Mucosa of descending colon (tissue), 3 donors: ENCODE data around the gene FGD3. TPM values are rescaled to one million over a fixed set of nuclear protein-coding genes. Genes with fewer than 3 reads are reported as not detected.

Source experiments
- ATAC-seq: fragments of 200-7000 bp; cut with Tn5 transposase; one replicate; pipeline ENCODE4 v1.9.1; 2020; ENCODE audit warnings: mild to moderate bottlenecking, moderate library complexity
- DNase-seq, 3 donors: peaks; one replicate each; pipeline ENCODE4 v3.0.0-alpha.2; 2020
- H3K36me3 ChIP-seq: fragments of 200-600 bp; one replicate; pipeline ENCODE4 v1.8.0; 2021; ENCODE audit warnings: low read depth, mild to moderate bottlenecking
- H3K4me1 ChIP-seq: fragments of 200-600 bp; one replicate; pipeline ENCODE4 v1.8.0; 2021; ENCODE audit warnings: low read depth, mild to moderate bottlenecking
- H3K4me3 ChIP-seq: fragments of 200-600 bp; one replicate; pipeline ENCODE4 v1.8.0; 2021; ENCODE audit warnings: mild to moderate bottlenecking
- H3K9me3 ChIP-seq: fragments of 200-600 bp; one replicate; pipeline ENCODE4 v1.8.0; 2021; ENCODE audit warnings: mild to moderate bottlenecking
- intact Hi-C, 2 donors: fragments of 100-400 bp; cut with DNase I in 1 of 2; cut with micrococcal nuclease in 1 of 2; formaldehyde crosslinking; loops; one replicate each; pipeline versions ENCODE4 v1.11.0 to v1.11.1; 2022; cut with DNase I, micrococcal nuclease
- total RNA-seq, 3 donors: library from RNA; stranded (reverse); fragmentation: NEBNext Ultra II Directional in 2 of 3; extraction: Animal tissue kit (Norgen Biotek cat#: 25700) in 2 of 3; gene quantifications; one replicate each; pipeline versions ENCODE4 v1.2.1 to v1.2.4, GENCODE V29; 2021 to 2023
- TF ChIP-seq, protein P1 (sequence below): fragments of 200-600 bp; IDR thresholded peaks from one replicate; pipeline ENCODE4 v1.8.0; 2022; ENCODE audit warnings: antibody characterized with exemption, mild to moderate bottlenecking
- donor health status: DM: no; HTN: no; CAD: no; lungs with moderate emphysema.
- donor health status: DM: no; HTN: no; CAD: no.
- donor health status: DM: no; HTN: yes; CAD: no.

FGD3 gene
- total RNA-seq, 3 donors from 2014 or later: 3.3 to 5.4 (median 5.3) TPM

DNA sequence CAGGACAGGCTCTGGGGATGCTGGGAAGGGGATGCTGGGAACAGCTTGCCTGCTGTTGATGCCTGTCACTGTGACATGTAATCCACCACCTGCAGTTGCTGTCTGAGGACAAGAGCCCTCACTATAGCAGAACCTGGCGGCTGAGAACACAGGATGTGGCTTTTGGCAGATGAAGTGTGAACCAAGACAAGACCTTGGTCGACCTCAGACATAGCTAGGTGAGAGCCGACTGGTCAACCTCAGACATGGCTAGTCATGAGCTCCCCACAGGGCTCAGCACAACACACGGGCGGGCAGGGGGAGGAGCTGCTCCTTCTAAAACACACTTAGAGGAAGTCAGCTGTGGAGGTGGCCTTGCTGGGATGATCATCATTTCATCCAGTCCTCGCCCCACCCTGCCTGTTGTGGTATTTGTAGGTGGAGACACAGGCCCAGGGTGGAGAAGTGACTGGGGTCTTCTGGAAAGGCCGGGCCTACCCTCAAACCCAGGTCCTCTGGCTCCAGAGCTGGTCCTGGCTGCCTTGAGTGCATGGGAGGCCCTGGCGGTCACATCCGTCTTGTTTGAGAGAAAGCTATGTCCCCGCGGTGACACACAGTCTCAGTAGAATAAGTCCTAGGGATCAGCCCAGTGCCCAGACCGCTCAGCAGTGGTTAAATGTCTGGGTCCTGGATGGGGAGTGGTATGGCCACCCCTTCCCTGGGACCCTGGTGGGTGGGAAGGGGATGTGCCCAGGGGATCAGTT, 117.2 kb downstream of the FGD3 start:
- TF ChIP-seq, protein P1, sequence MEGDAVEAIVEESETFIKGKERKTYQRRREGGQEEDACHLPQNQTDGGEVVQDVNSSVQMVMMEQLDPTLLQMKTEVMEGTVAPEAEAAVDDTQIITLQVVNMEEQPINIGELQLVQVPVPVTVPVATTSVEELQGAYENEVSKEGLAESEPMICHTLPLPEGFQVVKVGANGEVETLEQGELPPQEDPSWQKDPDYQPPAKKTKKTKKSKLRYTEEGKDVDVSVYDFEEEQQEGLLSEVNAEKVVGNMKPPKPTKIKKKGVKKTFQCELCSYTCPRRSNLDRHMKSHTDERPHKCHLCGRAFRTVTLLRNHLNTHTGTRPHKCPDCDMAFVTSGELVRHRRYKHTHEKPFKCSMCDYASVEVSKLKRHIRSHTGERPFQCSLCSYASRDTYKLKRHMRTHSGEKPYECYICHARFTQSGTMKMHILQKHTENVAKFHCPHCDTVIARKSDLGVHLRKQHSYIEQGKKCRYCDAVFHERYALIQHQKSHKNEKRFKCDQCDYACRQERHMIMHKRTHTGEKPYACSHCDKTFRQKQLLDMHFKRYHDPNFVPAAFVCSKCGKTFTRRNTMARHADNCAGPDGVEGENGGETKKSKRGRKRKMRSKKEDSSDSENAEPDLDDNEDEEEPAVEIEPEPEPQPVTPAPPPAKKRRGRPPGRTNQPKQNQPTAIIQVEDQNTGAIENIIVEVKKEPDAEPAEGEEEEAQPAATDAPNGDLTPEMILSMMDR: no peak
- DNase-seq: peak; percentile 61 to 86 (median 68)

DNA sequence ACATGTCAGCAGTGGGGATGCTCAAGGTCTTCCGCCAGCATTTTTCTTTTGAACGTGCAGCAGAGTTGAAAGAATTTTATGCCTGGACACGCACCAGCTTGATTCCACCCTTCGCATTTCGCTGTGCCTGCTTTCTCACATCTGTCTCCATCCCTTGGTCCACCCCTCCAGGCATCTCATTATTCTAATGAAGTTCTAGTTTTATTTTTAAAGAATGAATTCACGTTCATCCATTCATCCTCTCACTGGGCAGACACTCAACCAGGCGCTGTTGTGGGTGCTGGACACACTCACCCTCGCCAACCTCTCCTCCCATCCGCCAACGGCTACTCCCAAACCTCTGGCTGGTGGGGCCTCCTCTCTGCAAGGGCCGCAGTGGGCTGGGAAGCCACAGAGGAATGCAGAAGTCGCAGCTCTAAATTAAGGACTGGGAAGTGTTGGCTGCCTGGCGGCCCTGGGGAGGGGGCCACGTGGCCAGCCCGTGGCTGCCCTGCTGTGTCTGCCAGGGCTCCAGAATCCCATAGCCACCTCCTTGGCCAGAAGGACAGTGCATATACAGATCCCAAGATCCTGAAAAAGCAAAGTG, 117.9 kb downstream of the FGD3 start:
- Histone ChIP-seq H3K36me3 (no peaks in the 10 kb centered on the region), H3K4me1 (peaks cover 11% of the 10 kb centered on the region), H3K9me3 (no peaks in the 10 kb centered on the region), H3K4me3 (no peak overlapping the region)
- peak in 1 of 3 donors; percentile 51 for DNase-seq
- no peak for ATAC-seq
- intact Hi-C loops: no loop called here
- TF ChIP-seq, protein P1: no peak

More for the DNA sequence above, 117.2 kb downstream of the FGD3 start:
- no peak overlapping the region for H3K4me3 ChIP-seq
- intact Hi-C loops: no loop called here
- no peaks in the 10 kb centered on the region for H3K9me3 ChIP-seq
- peaks cover 18% of the 10 kb centered on the region for H3K4me1 ChIP-seq
- peak; percentile 80 for ATAC-seq
- H3K36me3 ChIP-seq: no peaks in the 10 kb centered on the region

DNA sequence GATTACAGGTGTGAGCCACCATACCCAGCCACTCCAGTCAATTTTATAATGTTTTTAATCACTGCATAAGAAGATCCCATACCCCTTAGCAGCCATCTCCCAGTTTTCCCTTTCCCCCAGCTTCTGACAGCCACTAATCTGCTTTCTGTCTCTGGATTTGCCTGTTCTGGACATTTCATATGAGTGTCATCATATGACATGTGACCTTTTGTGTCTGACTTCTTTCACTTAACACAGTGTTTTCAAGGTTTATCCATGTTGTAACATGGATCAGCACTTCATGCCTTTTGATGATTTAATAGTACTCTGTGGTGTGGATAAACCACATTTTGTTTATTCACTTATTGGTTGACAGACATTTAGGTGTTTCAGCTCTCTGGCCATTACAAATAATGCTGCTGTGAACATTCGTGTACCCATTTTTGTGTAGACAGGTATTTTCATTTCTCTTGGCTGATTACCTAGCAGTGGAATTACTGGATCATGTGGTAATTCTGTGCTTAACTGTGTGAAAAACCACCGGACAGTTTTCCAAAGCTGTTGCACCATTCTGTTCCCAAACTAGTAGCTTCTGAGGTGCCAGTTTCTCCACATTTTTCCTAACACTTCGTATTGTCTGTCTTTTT, 119.8 kb downstream of the FGD3 start:
- intact Hi-C loops: no loop called here
- Histone ChIP-seq H3K9me3 (no peaks in the 10 kb centered on the region), H3K36me3 (no peaks in the 10 kb centered on the region), H3K4me3 (no peak overlapping the region), H3K4me1 (peaks cover 5% of the 10 kb centered on the region)
- ATAC-seq (no peak), DNase-seq (no peak)
- TF ChIP-seq, protein P1: no peak

DNA sequence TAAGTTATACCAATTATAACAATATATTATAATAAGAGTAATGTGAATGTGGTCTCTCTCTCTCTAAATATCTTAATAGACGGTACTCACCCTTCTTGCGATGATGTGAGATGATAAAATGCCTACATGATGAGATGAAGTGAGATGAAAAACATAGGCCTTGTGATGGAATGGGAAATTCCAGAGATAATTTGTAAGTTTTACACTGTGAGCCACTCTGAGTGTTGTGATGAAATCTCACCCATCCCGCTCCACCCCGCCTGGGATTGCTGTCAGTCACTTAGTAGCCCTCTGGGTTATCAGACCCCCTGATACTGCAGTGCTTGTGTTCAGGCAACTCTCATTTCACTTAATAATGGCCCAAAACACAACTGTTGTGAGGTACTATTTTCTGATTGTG, 121.6 kb downstream of the FGD3 start:
- Histone ChIP-seq H3K36me3 (no peaks in the 10 kb centered on the region), H3K9me3 (no peaks in the 10 kb centered on the region), H3K4me1 (no peaks in the 10 kb centered on the region), H3K4me3 (no peak overlapping the region)
- TF ChIP-seq, protein P1: no peak
- intact Hi-C loops: no loop called here
- DNase-seq (no peak), ATAC-seq (no peak)

DNA sequence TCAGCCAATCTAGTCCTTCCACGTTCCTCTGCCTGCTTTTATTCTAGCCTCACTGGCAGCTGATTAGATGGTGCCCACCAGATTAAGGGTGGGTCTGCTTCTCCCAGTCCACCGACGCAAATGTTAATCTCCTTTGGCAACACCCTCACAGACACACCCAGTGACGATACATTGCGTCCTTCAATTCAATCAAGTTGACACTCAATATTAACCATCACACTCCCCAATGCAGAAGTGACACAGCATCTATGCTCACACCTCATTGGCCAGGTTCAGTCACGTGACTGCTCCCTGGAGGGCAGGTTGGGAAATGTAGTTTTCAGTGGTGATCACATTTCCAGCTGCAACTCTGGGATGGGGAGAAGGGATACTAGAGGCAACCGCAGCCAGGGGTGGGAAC, 124.1 kb downstream of the FGD3 start:
- Histone ChIP-seq H3K9me3 (no peaks in the 10 kb centered on the region), H3K36me3 (no peaks in the 10 kb centered on the region), H3K4me1 (no peaks in the 10 kb centered on the region), H3K4me3 (no peak overlapping the region)
- TF ChIP-seq, protein P1: no peak
- intact Hi-C loops: no loop called here
- peak; percentile 34 for ATAC-seq
- DNase-seq: no peak
